COLO668 (cell line): ENCODE measurements around the gene NOTO.

Experiments
- DNase-seq: peaks from one replicate; lab custom pipeline; 2025; ENCODE audit not compliant: unreplicated experiment; lab: John Stamatoyannopoulos, UW

Gene NOTO

GRCh38 chr2:73233932-73234832 is 31.8 kb downstream of the NOTO start, which contains the start of gene CCT7:
TSS of gene CCT7 (plus strand) at chr2:73234308. CDS start at chr2:73234379, 71 bp downstream.
- DNase-seq, result peak; percentile 89

GRCh38 chr2:73235315-73236028 is 33.1 kb downstream of the NOTO start:
- DNase-seq, result no peak

GRCh38 chr2:73237168-73237567 is 34.8 kb downstream of the NOTO start:
- DNase-seq, result no peak

- DNase-seq, result no peak
Observed at GRCh38 chr2:73238149-73238548, 35.8 kb downstream of the NOTO start.

GRCh38 chr2:73238976-73239375 is 36.6 kb downstream of the NOTO start:
- DNase-seq, result no peak

GRCh38 chr2:73239776-73240175 is 37.4 kb downstream of the NOTO start:
- DNase-seq, result no peak

GRCh38 chr2:73243884-73244570 is 41.7 kb downstream of the NOTO start:
- DNase-seq, result peak; percentile 18

- DNase-seq, result no peak
Observed at GRCh38 chr2:73244580-73244979, 42.2 kb downstream of the NOTO start.

- no peak for DNase-seq
Observed at GRCh38 chr2:73246850-73247249, 44.5 kb downstream of the NOTO start.

- no peak for DNase-seq
Observed at GRCh38 chr2:73249636-73250035, 47.3 kb downstream of the NOTO start.

GRCh38 chr2:73250872-73251846 is 48.8 kb downstream of the NOTO start:
- DNase-seq, result no peak

- DNase-seq, result no peak
Observed at GRCh38 chr2:73252238-73253027, 50.1 kb downstream of the NOTO start.

- no peak for DNase-seq
Observed at GRCh38 chr2:73253400-73253799, 51.0 kb downstream of the NOTO start.

GRCh38 chr2:73253901-73254300 is 51.5 kb downstream of the NOTO start:
- no peak for DNase-seq

- DNase-seq, result no peak
Observed at GRCh38 chr2:73254343-73255006, 52.1 kb downstream of the NOTO start.

GRCh38 chr2:73255007-73255644 is 52.8 kb downstream of the NOTO start:
- no peak for DNase-seq

GRCh38 chr2:73255907-73256617 is 53.7 kb downstream of the NOTO start:
- no peak for DNase-seq

GRCh38 chr2:73256618-73256922 is 54.2 kb downstream of the NOTO start:
- DNase-seq, result no peak
